HG02973 (cell line): Measurements from ENCODE around the gene SIK1.
"Not testable (repeated sequence)": the region's sequence is repeated elsewhere in the genome, so short reads cannot be mapped to it uniquely, and the experiment has no call there.

ENCODE experiments used
- ATAC-seq: cut with Tn5 transposase; IDR thresholded peaks from one replicate; pipeline ENCODE4 v1.9.1; 2021; ENCODE audit warnings: moderate library complexity; ENCODE audit not compliant: unreplicated experiment

SIK1 gene

DNA sequence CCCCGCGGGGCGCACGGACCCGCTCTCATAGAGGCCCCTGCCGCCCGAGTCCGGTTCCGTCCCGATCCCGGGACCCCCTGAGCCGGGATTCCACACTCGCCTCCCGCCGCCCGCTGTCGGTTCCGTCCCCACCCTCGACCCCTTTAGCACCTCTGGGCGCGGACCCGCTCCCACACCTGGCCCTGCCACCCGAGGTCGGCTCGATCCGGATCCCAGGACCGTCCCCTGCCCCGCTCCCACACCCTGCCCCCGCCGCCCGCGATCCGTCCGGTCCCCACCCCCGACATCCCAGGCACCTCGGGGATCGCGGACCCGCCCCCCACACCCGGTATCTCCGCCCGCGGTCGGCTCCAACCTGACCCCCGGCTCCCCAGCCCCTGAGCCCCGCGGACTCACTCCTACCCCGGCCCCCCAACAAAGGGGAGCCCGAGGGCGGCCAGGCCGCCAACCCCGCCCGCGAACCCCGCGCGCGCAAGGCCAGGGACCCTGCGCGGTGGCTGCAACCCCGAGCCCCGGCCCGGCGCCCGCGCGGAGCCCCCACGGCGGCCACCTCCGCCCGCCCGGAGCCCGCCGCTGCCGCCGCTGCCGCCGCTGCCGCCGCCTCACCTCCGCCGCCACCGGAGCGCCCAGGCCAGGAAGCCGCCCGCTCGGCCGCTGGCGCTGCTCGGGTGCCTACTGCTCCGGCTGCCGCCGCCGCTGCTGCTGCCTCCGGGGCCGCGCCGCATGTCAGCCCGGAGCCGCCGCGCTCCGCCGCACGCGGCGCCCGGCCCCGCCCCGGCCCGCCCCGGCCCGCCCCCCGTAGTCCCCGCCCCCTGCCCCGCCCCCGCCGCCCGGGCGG is at the start of gene SIK1:
Gene SIK1 (minus strand): TSS at position 728 of the 838 bp plus-strand sequence. CDS start 953 bp downstream, outside the sequence.
- peak; percentile 42 for ATAC-seq

- not testable (repeated sequence) for ATAC-seq
These were observed 44.8 kb upstream of the SIK1 start for GRCh38 chr21:43471597-43472242.

- ATAC-seq, result not testable (repeated sequence)
These were observed 43.0 kb upstream of the SIK1 start for GRCh38 chr21:43469719-43470458.

GRCh38 chr21:43467785-43468184 is 40.9 kb upstream of the SIK1 start:
- ATAC-seq, result no peak

DNA sequence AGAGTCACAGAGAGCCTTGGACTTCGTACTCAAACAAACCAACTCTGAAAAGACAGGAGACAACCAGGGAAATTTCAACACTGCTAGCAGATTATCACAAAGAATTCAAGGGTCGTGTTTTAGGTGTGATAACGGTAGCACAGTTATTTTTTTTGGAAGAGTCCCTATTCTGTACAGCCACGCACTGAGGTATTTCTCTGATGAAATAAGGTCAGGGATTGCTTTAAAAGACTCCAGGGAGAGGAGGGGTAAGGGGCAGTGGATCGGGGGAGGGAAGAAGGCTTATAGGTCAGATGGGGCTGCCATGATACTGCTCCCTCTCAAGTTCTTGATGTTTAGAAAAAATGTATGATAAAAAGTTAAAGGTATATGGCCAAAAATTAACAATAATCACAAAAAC is 38.2 kb upstream of the SIK1 start:
- not testable (repeated sequence) for ATAC-seq

DNA sequence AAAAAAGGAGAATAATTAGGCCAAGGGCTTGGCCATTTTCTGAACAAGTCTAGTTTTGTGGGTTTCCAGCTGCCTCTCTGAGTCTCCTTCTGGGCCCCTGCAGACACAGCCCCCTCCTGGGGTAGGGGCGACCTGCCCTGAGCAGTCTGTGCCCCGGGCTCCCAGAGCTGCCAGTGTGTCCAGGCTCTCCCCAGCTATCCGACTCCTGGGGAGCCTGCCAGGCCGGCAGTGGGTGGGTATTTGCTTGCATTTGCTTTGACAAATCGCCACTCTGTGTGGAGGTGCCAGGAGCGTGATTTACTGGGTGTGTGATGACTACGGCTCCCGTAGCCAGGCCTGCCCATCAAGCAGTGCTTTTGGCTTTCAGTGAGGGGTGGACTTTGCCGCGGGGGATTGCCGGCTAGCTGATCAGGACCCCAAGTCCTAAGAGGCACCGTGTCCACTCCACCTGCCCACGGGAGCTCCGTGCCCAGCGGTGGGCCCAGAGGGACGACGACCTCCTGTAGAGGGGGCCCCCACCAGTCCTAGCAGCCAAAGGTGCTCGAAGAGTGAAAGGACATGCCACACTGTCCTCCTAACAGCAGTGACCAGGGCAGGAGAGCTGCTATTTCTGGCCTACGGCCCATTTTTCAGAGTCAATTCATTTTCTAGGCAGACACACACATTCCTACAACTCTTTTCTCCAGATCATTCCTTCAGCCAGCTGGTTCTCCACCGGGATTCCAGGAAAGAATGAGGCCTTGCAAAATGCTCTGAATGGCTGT is 36.7 kb upstream of the SIK1 start:
- ATAC-seq, result not testable (repeated sequence)

- not testable (repeated sequence) for ATAC-seq
These were observed 36.0 kb upstream of the SIK1 start for GRCh38 chr21:43462932-43463331.

- not testable (repeated sequence) for ATAC-seq
These were observed 33.5 kb upstream of the SIK1 start for GRCh38 chr21:43460475-43460874.

- not testable (repeated sequence) for ATAC-seq
These were observed 32.1 kb upstream of the SIK1 start for GRCh38 chr21:43458995-43459394.

- not testable (repeated sequence) for ATAC-seq
These were observed 29.8 kb upstream of the SIK1 start for GRCh38 chr21:43456616-43457314.

DNA sequence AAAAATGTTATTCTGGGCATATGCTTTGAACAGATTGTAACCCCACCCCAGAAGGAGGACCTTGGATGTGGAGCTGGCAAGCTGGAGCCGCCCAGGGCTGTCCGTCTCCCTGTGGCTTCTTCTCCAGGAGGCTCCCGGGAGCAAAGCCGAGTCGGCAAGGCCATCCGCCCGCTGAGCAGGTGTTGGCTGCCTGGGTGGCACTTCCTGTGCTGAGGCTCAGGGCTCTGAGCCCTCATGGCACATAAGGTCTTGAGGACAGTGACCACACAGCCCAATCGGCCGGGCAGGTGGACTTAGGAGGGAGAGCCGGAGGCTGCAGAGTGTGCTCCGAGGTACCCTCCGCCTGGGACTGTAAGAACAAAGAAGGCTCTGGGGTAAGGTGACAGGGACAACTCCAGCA is 28.8 kb upstream of the SIK1 start:
- not testable (repeated sequence) for ATAC-seq

GRCh38 chr21:43454176-43454575 is 27.2 kb upstream of the SIK1 start:
- not testable (repeated sequence) for ATAC-seq

DNA sequence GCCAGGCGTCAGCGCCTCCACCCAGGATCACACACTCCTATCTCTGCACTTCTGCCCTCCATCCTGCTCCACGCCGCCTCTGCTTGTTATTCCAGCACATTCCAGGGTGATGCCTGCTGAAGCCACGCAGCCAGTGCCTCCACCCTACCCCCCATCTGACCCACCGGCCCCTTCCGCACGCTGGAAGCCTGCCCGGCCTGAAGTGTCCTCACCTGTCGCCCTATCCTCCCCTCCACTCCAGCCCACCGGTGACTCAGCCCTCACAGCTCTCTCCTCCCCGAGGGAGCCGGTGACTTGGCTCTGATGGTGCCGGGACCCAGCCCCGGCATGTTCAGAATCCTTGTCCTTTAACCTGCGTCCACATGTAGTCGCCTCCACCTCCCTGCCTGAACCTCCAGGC is 24.9 kb upstream of the SIK1 start:
- ATAC-seq, result not testable (repeated sequence)

DNA sequence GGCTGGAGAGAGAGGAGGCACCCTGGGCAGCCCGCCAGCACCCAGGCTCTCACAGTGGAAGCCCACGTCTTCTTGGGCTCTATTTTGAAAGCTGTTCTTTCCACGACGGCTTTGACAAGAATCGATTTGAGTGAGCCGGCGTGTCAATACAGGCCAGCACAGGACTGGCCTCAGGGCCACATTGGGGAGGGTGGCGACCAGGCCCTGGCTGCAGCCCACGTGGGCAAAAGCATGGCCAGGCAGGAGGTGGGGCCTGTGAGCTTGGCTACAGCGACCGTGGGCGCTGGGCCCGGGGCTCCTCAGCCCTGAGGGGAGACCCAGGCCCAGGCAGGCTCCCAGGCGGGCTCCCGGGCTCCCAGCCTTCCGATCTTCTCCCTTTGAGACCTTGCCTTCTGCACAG is 23.4 kb upstream of the SIK1 start:
- not testable (repeated sequence) for ATAC-seq

- ATAC-seq, result not testable (repeated sequence)
These were observed 20.5 kb upstream of the SIK1 start for GRCh38 chr21:43447353-43447977.

- ATAC-seq, result not testable (repeated sequence)
These were observed 19.5 kb upstream of the SIK1 start for GRCh38 chr21:43446277-43446932.

- not testable (repeated sequence) for ATAC-seq
These were observed 17.6 kb upstream of the SIK1 start for GRCh38 chr21:43444524-43444923.

- not testable (repeated sequence) for ATAC-seq
These were observed 15.6 kb upstream of the SIK1 start for GRCh38 chr21:43442571-43442970.
